ENCODE data around the gene MRGPRX4.

GRCh38 chr11:18171377-18172000, 1.1 kb upstream of the MRGPRX4 start:
- TF ChIP-seq ZSCAN18 (CRISPR knock-in tag; IDR thresholded peaks at IDR 0.05) = no peak
- peak; percentile 49 for TF ChIP-seq CTCF (IDR thresholded peaks at IDR 0.05)
- TF ChIP-seq RORB (CRISPR knock-in tag; IDR thresholded peaks at IDR 0.05) = no peak
- TF ChIP-seq CREM (CRISPR knock-in tag; IDR thresholded peaks at IDR 0.05) = no peak
- no peak for TF ChIP-seq E2F5 (CRISPR knock-in tag; IDR thresholded peaks at IDR 0.05)
- no peak for TF ChIP-seq USF2 (CRISPR knock-in tag; IDR thresholded peaks at IDR 0.05)
- TF ChIP-seq TEAD1 (CRISPR knock-in tag; IDR thresholded peaks at IDR 0.05) = no peak
- no peak for TF ChIP-seq ETV6 (CRISPR knock-in tag; IDR thresholded peaks at IDR 0.05)
- no peak for TF ChIP-seq KAT7 (CRISPR knock-in tag; IDR thresholded peaks at IDR 0.05; ENCODE audit: borderline replicate concordance)
